B cell (primary cell): ENCODE data around the gene CCDC192. TPM values are rescaled to one million over a fixed set of nuclear protein-coding genes. Genes with fewer than 3 reads are reported as not detected.

Experiments used
- ATAC-seq: fragments of 200-7000 bp; cut with Tn5 transposase; one replicate; pipeline ENCODE4 v1.10.0; 2021; ENCODE audit warnings: low read depth, mild to moderate bottlenecking, moderate number of reproducible peaks, moderate library complexity
- CTCF ChIA-PET: fragments of 350-600 bp; sonication (Branson Sonifier 250); formaldehyde crosslinking; loops from one replicate; lab custom pipeline; 2021; ENCODE audit warnings: antibody characterized with exemption, inconsistent platforms; lab: Charles Lee
- POLR2A ChIA-PET: fragments of 350-600 bp; sonication (Branson Sonifier 250); formaldehyde crosslinking; loops from one replicate; lab custom pipeline; 2021; ENCODE audit warnings: antibody characterized with exemption; lab: Charles Lee
- DNase-seq: peaks from one replicate; pipeline ENCODE4 v3.0.0; 2013
- H2AFZ ChIP-seq: 2 replicates; pipeline ENCODE4 v1.6.1; 2012; ENCODE audit warnings: mild to moderate bottlenecking, low read depth, low read length; ENCODE audit not compliant: insufficient read depth, poor library complexity, severe bottlenecking
- H3K27ac ChIP-seq, 2 donors: 1 replicate in 1 of 2; 2 replicates in 1 of 2; pipeline ENCODE4 v1.5.1; 2012 to 2013; ENCODE audit warnings: low read length in 2 of 2, mild to moderate bottlenecking in 2 of 2, moderate library complexity in 1 of 2
- H3K27me3 ChIP-seq, 4 experiments: fragments of 200-600 bp in 1 of 4; sonication (generic) in 1 of 4; replicated peaks in 1 of 4; 1 replicate in 2 of 4; 2 replicates in 2 of 4; pipeline versions ENCODE4 v1.6.1 to v1.7.0; 2013 to 2016; ENCODE audit warnings: low read length in 3 of 4, mild to moderate bottlenecking in 2 of 4, mixed read lengths in 1 of 4, moderate library complexity in 1 of 4; ENCODE audit not compliant: insufficient read depth in 4 of 4, control insufficient read depth in 3 of 4; ENCODE audit errors: control extremely low read depth in 1 of 4
- H3K36me3 ChIP-seq, 2 experiments: replicated peaks in 1 of 2; 1 replicate in 1 of 2; 2 replicates in 1 of 2; pipeline versions ENCODE4 v1.6.1 to v1.7.1; 2013; ENCODE audit warnings: low read length in 1 of 2; ENCODE audit not compliant: insufficient read depth in 2 of 2, control insufficient read depth in 1 of 2; ENCODE audit errors: control extremely low read depth in 1 of 2, extremely low read depth in 1 of 2
- H3K4me1 ChIP-seq, 2 donors: fragments of 200-600 bp in 1 of 2; sonication (generic) in 1 of 2; 1 replicate in 1 of 2; 2 replicates in 1 of 2; pipeline versions ENCODE4 v1.5.1 to v1.6.1; 2013 to 2017; ENCODE audit warnings: low read length in 2 of 2; ENCODE audit not compliant: control insufficient read depth in 2 of 2, insufficient read depth in 2 of 2
- H3K4me2 ChIP-seq: replicated peaks from 2 replicates; pipeline ENCODE3; 2012; ENCODE audit warnings: mild to moderate bottlenecking, low read depth, low read length; ENCODE audit not compliant: poor library complexity, severe bottlenecking
- H3K4me3 ChIP-seq, 5 experiments: fragments of 200-600 bp in 1 of 5; sonication (generic) in 1 of 5; 1 replicate in 3 of 5; 2 replicates in 2 of 5; pipeline versions ENCODE4 v1.5.1 to v1.7.0; 2011 to 2016; ENCODE audit warnings: low read length in 4 of 5, mild to moderate bottlenecking in 4 of 5, low read depth in 2 of 5, control low read depth in 1 of 5, moderate library complexity in 1 of 5; ENCODE audit not compliant: insufficient read depth in 1 of 5; ENCODE audit errors: control extremely low read depth in 1 of 5, extremely low read depth in 1 of 5
- H3K79me2 ChIP-seq: fragments of 200-600 bp; sonication (generic); one replicate; pipeline ENCODE4 v1.6.0; 2016; ENCODE audit warnings: low read length; ENCODE audit not compliant: control insufficient read depth, insufficient read depth
- H3K9ac ChIP-seq: fragments of 200-600 bp; sonication (generic); 2 replicates; pipeline ENCODE4 v1.6.1; 2017; ENCODE audit warnings: mild to moderate bottlenecking, low read length, moderate library complexity
- H3K9me3 ChIP-seq, 3 donors: one replicate each; pipeline versions ENCODE4 v1.6.1 to v1.7.1; 2013; ENCODE audit warnings: low read length in 2 of 3; ENCODE audit not compliant: control insufficient read depth in 2 of 3, insufficient read depth in 1 of 3; ENCODE audit errors: control extremely low read depth in 1 of 3
- H4K20me1 ChIP-seq: 2 replicates; pipeline ENCODE4 v1.6.0; 2012; ENCODE audit warnings: mild to moderate bottlenecking, low read length; ENCODE audit not compliant: insufficient read depth, control insufficient read depth, poor library complexity, severe bottlenecking
- H3K27ac Mint-ChIP-seq: one replicate; pipeline ENCODE4 v1.8.0; 2021; ENCODE audit warnings: mixed read lengths
- H3K27me3 Mint-ChIP-seq: one replicate; pipeline ENCODE4 v1.8.0; 2021; ENCODE audit warnings: mixed read lengths
- H3K4me1 Mint-ChIP-seq: one replicate; pipeline ENCODE4 v1.8.0; 2021; ENCODE audit warnings: mixed read lengths
- H3K4me3 Mint-ChIP-seq: one replicate; pipeline ENCODE4 v1.8.0; 2021; ENCODE audit warnings: mixed read lengths
- H3K9me3 Mint-ChIP-seq: one replicate; pipeline ENCODE4 v1.8.0; 2022; ENCODE audit warnings: mixed read lengths; ENCODE audit not compliant: insufficient read depth
- EZH2 ChIP-seq: IDR thresholded peaks from 2 replicates; pipeline ENCODE4 v1.6.1; 2012; ENCODE audit warnings: borderline replicate concordance, low read depth, mild to moderate bottlenecking, moderate library complexity, low read length; ENCODE audit not compliant: insufficient read depth, poor library complexity, severe bottlenecking
- WGBS: methylation state at CpG from one replicate; pipeline ENCODE4 v1.1.5; 2013; ENCODE audit warnings: missing lambda C conversion rate; ENCODE audit not compliant: insufficient coverage; 5-methylcytosine and 5-hydroxymethylcytosine counted together
- intact Hi-C: fragments of 100-400 bp; cut with micrococcal nuclease; formaldehyde crosslinking; loops from one replicate; pipeline ENCODE4 v1.10.0; 2022
- polyA plus RNA-seq: library from polyadenylated mRNA; depleted of rRNA; stranded (reverse); fragments of >200 nt; gene quantifications from 2 replicates; pipeline ENCODE4 v1.2.3, GENCODE V29; 2012
- total RNA-seq, 2 donors: library from RNA; stranded (reverse); fragments of 120-200 nt in 1 of 2; gene quantifications; 1 replicate in 1 of 2; 2 replicates in 1 of 2; pipeline versions ENCODE4 v1.2.3 to v1.2.4, GENCODE V29; 2013 to 2022
- TF ChIP-seq, protein P1 (sequence below): fragments of 200-600 bp; IDR thresholded peaks from one replicate; pipeline ENCODE4 v1.8.0; 2022; ENCODE audit warnings: antibody characterized with exemption, mild to moderate bottlenecking

The CCDC192 gene
- total and polyA plus RNA-seq, 2 donors (not counting 1 experiment from before 2014, with no cell fraction given), result not detected

GRCh38 chr5:127812570-127812969 lies 109.4 kb downstream of the CCDC192 start:
- H3K27ac Mint-ChIP-seq, result no peak overlapping the region
- Histone ChIP-seq H3K27me3 (peaks cover 0 to 3% (median 0%) of the 10 kb centered on the region in 4 experiments), H2AFZ (no peak overlapping the region), H3K79me2 (no peaks in the 10 kb centered on the region), H3K9ac (no peak overlapping the region), H3K4me3 (no peak overlapping the region), H3K9me3 (no peaks in the 10 kb centered on the region), H3K4me2 (no peak overlapping the region), H4K20me1 (no peaks in the 10 kb centered on the region), H3K4me1 (no peaks in the 10 kb centered on the region), H3K36me3 (no peaks in the 10 kb centered on the region), H3K27ac (no peak overlapping the region)
- peaks cover 13% of the 10 kb centered on the region for H3K27me3 Mint-ChIP-seq
- no peaks in the 10 kb centered on the region for H3K4me1 Mint-ChIP-seq
- ChIA-PET POLR2A (no interaction called here), CTCF (no interaction called here)
- DNase-seq, result no peak
- ATAC-seq, result no peak
- H3K4me3 Mint-ChIP-seq, result no peak overlapping the region
- H3K9me3 Mint-ChIP-seq, result no peaks in the 10 kb centered on the region
- intact Hi-C loops, result no loop called here
- WGBS, result 81% methylated on average over 3 of the region's 4 CpGs
- TF ChIP-seq EZH2, result no peak
- TF ChIP-seq, protein P1, sequence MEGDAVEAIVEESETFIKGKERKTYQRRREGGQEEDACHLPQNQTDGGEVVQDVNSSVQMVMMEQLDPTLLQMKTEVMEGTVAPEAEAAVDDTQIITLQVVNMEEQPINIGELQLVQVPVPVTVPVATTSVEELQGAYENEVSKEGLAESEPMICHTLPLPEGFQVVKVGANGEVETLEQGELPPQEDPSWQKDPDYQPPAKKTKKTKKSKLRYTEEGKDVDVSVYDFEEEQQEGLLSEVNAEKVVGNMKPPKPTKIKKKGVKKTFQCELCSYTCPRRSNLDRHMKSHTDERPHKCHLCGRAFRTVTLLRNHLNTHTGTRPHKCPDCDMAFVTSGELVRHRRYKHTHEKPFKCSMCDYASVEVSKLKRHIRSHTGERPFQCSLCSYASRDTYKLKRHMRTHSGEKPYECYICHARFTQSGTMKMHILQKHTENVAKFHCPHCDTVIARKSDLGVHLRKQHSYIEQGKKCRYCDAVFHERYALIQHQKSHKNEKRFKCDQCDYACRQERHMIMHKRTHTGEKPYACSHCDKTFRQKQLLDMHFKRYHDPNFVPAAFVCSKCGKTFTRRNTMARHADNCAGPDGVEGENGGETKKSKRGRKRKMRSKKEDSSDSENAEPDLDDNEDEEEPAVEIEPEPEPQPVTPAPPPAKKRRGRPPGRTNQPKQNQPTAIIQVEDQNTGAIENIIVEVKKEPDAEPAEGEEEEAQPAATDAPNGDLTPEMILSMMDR, result no peak

- Histone ChIP-seq H3K4me2 (no peak overlapping the region), H2AFZ (no peak overlapping the region), H3K27ac (no peak overlapping the region), H3K27me3 (peaks cover 0 to 3% (median 0%) of the 10 kb centered on the region in 4 experiments), H3K4me1 (no peaks in the 10 kb centered on the region), H3K9ac (no peak overlapping the region), H3K9me3 (no peaks in the 10 kb centered on the region), H4K20me1 (no peaks in the 10 kb centered on the region), H3K4me3 (no peak overlapping the region), H3K36me3 (no peaks in the 10 kb centered on the region), H3K79me2 (no peaks in the 10 kb centered on the region)
- Mint-ChIP-seq H3K9me3 (no peaks in the 10 kb centered on the region), H3K27me3 (peaks cover 17% of the 10 kb centered on the region), H3K4me1 (no peaks in the 10 kb centered on the region), H3K27ac (no peak overlapping the region), H3K4me3 (no peak overlapping the region)
- ATAC-seq (no peak), DNase-seq (no peak)
- WGBS, result 63% methylated on average over 2 of the region's 4 CpGs
- TF ChIP-seq EZH2, result no peak
- TF ChIP-seq, protein P1, result no peak
- POLR2A ChIA-PET, result no interaction called here
- CTCF ChIA-PET, result no interaction called here
- intact Hi-C loops, result no loop called here
These were observed 110.7 kb downstream of the CCDC192 start for GRCh38 chr5:127813633-127814587.
